Brain pericyte (primary cell): ENCODE measurements around the gene SPINK13.
"Not testable (repeated sequence)": the region's sequence is repeated elsewhere in the genome, so short reads cannot be mapped to it uniquely, and the experiment has no call there.

Experiments used
- DNase-seq: peaks from one replicate; pipeline ENCODE4 v3.0.0-alpha.2; 2012; ENCODE audit warnings: low read depth, low spot score

The SPINK13 gene, protein sequence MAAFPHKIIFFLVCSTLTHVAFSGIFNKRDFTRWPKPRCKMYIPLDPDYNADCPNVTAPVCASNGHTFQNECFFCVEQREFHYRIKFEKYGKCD

DNA sequence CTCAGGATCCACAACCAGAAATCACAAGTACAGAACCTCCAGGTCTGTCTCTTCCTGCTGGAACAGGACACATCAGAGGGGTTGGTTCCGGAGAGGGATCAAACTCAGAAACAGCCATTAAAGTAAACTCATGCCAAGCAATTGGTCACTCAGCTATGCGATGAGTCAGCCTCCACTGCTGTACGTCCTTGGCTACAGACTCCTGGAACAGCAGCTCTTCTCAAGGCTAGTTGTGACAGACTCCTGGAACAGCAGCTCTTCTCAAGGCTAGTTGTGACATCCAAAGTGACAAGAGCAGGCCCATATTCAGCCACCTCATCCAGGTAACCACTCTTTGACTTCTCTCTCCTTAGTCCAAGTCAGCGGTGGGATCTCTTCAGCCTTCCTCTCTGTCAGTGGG is at the start of gene SPINK13:
Gene SPINK13, plus strand, starts transcription at position 229 of the 400 bp plus-strand sequence. CDS start 1,279 bp downstream, outside the sequence.
- no peak for DNase-seq

DNA sequence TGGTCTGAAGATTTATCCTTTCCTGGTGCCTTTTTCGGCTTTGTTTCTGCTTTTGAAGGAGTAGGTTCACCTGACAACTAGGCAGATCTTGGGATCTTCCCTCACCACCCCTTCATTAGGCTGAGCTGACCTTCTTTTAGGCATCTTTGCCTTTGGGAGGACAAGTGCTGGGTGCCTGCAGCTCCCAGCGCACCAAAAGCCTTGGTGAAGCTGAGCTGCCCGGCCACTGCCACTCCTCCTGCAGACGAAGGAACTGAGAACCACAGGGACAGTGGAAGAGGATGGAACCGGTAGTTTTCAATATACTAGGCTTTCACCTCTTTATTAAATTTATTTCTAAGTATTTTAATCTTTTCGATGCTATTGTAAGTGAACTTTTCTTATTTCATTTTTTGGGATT is 47.1 kb upstream of the SPINK13 start:
- DNase-seq = no peak

DNA sequence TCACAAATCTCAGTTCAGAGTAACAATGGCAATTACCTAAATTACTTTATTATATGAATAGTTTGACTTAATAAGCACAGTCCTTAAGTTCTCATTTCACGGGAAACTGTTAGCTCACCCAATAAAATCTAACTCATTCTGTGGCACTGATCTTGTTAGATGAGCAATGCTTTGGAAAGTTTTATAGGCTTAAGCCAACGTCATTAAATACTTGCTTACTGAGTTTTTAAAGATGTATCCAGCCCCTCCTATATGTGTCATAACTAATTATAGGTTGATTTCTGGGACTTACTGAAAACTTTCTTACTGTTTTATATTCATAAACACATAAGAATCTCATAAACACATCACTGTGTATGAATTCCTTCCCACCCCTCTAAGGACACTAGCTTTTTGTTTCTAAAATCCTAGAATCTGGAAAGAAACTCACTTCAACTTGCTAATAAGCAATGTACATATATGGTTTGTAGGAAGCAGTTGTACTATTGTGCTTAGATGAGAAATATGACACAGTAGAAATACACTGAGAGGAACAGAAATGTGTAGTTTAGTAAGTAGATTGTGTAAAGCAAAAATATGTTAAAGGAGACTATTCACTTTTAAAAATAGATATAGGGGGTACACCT is 44.4 kb upstream of the SPINK13 start:
- no peak for DNase-seq

- no peak for DNase-seq
These were observed 40.1 kb upstream of the SPINK13 start for GRCh38 chr5:148228392-148228984.

- DNase-seq = no peak
These were observed 38.8 kb upstream of the SPINK13 start for GRCh38 chr5:148229840-148230239.

DNA sequence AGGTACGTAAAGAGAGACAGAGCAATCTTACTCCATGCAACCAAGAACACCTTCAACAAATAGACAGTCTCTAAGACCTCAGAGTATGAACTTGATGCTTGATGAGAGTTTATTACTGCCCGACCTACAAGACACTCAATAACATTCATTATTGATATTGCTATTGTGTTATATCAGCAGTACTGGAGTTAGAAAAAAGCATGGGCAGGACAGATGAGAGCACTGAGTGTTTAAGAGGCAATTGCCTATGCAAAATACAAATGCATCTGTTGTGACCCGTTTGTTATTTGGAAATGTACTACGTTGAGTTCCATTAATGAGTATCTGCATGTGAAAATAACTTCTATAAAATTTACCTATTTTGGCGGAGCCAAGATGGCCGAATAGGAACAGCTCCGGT is 38.4 kb upstream of the SPINK13 start:
- DNase-seq = no peak

GRCh38 chr5:148237785-148238417 is 30.7 kb upstream of the SPINK13 start:
- DNase-seq = no peak

GRCh38 chr5:148238418-148238794 is 30.2 kb upstream of the SPINK13 start, which contains the start of gene MARCOL:
MARCOL (plus strand) TSS chr5:148238525; CDS start chr5:148238598, 73 bp downstream.
- no peak for DNase-seq

GRCh38 chr5:148248894-148249293 is 19.7 kb upstream of the SPINK13 start:
- no peak for DNase-seq

- no peak for DNase-seq
These were observed 13.1 kb upstream of the SPINK13 start for GRCh38 chr5:148255456-148255855.

DNA sequence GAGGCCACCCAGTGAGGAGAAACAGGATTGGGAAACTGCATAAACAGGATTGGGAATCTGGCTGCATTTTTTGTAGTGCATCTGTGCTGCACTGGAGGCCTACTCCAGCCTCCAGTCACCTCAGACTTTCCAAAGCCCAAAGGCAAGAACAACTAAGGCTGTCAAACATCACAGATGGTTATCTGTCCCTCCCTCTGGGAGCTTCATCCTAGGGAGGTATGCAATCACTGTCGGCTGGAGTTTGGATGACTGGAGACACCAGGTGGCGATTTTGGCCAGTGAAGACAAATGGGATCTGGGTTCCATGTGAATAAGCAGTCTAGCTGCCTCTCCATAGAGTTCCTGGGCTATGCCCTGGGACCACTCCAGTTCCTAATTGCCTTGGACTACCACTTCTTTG is 9.3 kb upstream of the SPINK13 start:
- DNase-seq = no peak

GRCh38 chr5:148261221-148261620 is 7.4 kb upstream of the SPINK13 start:
- no peak for DNase-seq

GRCh38 chr5:148267962-148268361 is 632 bp upstream of the SPINK13 start:
- no peak for DNase-seq

GRCh38 chr5:148275129-148275528 is 6.5 kb downstream of the SPINK13 start:
- DNase-seq = not testable (repeated sequence)

GRCh38 chr5:148280893-148281292 is 12.3 kb downstream of the SPINK13 start:
- not testable (repeated sequence) for DNase-seq

- not testable (repeated sequence) for DNase-seq
These were observed 12.7 kb downstream of the SPINK13 start for GRCh38 chr5:148281336-148281735.

GRCh38 chr5:148290271-148291195 is 21.9 kb downstream of the SPINK13 start:
- no peak for DNase-seq

DNA sequence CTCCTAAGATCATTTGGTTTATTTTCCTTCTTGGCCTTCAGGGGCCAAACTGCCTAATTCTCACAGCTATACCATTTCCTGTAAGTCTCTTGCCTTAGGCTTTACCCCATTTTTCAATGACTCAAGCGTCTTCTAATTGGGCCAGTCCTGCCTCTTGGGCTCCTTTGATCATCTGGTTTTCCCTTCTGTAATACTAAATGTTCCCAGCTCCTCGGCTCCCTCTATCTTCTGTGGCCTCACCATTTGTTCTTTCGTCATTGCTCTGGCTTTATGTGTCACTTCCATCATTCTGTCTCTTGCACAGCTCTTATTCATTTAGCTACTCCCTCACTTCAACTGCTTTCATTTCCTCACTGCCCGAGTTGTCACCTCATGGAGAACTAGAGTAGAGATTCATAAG is 29.1 kb downstream of the SPINK13 start:
- no peak for DNase-seq

- no peak for DNase-seq
These were observed 37.9 kb downstream of the SPINK13 start for GRCh38 chr5:148306446-148306845.

- DNase-seq = no peak
These were observed 40.4 kb downstream of the SPINK13 start for GRCh38 chr5:148309019-148309418.

GRCh38 chr5:148309746-148310145 is 41.2 kb downstream of the SPINK13 start:
- DNase-seq = no peak

DNA sequence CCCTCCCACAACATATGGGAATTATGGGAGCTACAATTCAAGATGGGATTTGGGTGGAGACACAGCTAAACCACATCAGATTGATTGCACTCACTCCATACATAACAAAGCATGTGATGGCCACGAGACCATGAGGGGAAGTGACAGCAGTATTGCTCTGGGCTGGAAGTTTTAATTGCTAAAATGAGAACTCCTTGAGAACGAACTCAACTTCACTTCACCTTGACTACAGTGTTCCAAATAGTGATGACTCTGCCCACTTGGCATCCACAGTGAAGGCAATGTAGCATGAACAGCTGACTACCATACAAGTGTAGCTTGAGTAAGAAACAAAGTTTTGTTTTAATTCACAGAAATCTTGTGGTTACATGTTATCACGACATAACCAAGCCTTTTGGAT is 42.9 kb downstream of the SPINK13 start:
- no peak for DNase-seq
